ENCODE results near the gene SMYD3.

DNA sequence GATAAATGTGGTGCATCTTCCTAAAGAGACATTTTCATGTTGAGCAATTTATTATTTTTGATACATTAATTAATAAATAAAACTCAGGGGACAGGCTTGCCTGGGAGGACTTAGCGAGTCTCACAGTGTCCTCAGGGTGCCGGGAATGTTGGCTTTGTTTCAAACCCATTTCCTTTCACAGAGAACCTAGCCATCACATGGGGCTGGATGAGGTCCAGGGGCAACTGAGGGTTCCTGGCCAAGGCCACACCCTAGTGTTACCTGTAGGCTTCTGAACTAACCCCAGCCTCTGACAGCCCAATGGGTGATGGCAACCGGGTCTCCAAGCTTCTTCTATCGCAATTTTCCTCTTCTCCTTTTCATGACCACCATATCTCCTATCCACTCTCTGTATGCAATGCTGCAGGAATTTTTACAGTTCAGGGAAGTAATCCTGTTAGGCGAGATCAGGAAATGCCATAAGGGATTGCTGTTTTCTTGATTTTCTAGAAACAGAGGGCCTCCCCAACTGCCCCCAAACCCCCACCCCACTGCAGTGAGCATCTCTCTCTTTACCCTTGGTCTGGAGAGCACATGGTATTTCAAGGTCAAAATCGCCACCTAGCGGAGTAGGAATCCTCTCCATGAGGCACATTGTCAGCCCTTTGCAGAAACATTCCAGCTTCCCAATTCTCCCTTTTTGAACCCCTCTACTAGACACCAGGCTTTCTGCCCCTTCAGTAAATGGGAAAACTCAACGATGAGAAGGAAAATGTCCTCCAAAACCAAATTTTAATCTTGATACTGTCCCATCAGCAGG is 22.1 kb upstream of the SMYD3 start:
- TF ChIP-seq CTCF (conservative IDR thresholded peaks at IDR 0.05; ENCODE audit: low read depth, low read length) (no peak), RAD21 (IDR thresholded peaks at IDR 0.05; ENCODE audit: low read length) (no peak), POLR2A (IDR thresholded peaks at IDR 0.05; ENCODE audit: low read depth, low read length) (no peak)
